SK-N-MC (cell line): ENCODE results near the gene CLSTN1.

ENCODE experiments used
- EZH2 ChIP-seq: fragments of 200-600 bp; sonication (generic); IDR thresholded peaks from one replicate; pipeline ENCODE4 v1.6.1; 2017; ENCODE audit warnings: antibody characterized with exemption
- POLR2AphosphoS5 ChIP-seq: IDR thresholded peaks from 2 replicates; pipeline ENCODE4 v1.6.1; 2012; ENCODE audit warnings: mild to moderate bottlenecking, low read depth, low read length, borderline replicate concordance

- no peak for TF ChIP-seq POLR2AphosphoS5
- TF ChIP-seq EZH2, result no peak
These were observed 59.2 kb downstream of the CLSTN1 start for GRCh38 chr1:9764550-9764949.
